ENCODE measurements around the gene VPS41.

Gene VPS41

GRCh38 chr7:38883706-38884105 lies 25.3 kb downstream of the VPS41 start:
- ChIA-PET POLR2A (ENCODE audit: low non-redundant PET) (no interaction called here), CTCF (no interaction called here)
- H3K27ac ChIP-seq: no peak overlapping the region
- no peak for DNase-seq (ENCODE audit: low spot score)
- no peak for TF ChIP-seq CTCF (conservative IDR thresholded peaks at IDR 0.05; ENCODE audit: low read depth)

- POLR2A ChIA-PET (ENCODE audit: low non-redundant PET): no interaction called here
- CTCF ChIA-PET: no interaction called here
- no peak overlapping the region for H3K27ac ChIP-seq
- DNase-seq (ENCODE audit: low spot score): peak; percentile 27
- no peak for TF ChIP-seq CTCF (conservative IDR thresholded peaks at IDR 0.05; ENCODE audit: low read depth)
These were observed 26.9 kb downstream of the VPS41 start for GRCh38 chr7:38881947-38882684.

- ChIA-PET CTCF (interaction anchor here (0.6 kb wide), 2 partner anchors 25 to 1690 kb away, joined by 3 to 4 read pairs; no protein-coding TSS in a partner anchor), POLR2A (ENCODE audit: low non-redundant PET) (no interaction called here)
- no peak overlapping the region for H3K27ac ChIP-seq
- DNase-seq (ENCODE audit: low spot score): no peak
- TF ChIP-seq CTCF (conservative IDR thresholded peaks at IDR 0.05; ENCODE audit: low read depth): no peak
These were observed 28.0 kb downstream of the VPS41 start for GRCh38 chr7:38881015-38881414.

GRCh38 chr7:38880454-38880853 lies 28.5 kb downstream of the VPS41 start:
- TF ChIP-seq CTCF (conservative IDR thresholded peaks at IDR 0.05; ENCODE audit: low read depth): no peak

GRCh38 chr7:38880035-38880434 lies 29.0 kb downstream of the VPS41 start:
- CTCF ChIA-PET: interaction anchor here (0.7 kb wide), 1 partner anchor 593 kb away, joined by 3 read pairs; no protein-coding TSS in a partner anchor
- no peak for TF ChIP-seq CTCF (conservative IDR thresholded peaks at IDR 0.05; ENCODE audit: low read depth)
- DNase-seq (ENCODE audit: low spot score): no peak
- H3K27ac ChIP-seq: no peak overlapping the region
- POLR2A ChIA-PET (ENCODE audit: low non-redundant PET): no interaction called here

More at GRCh38 chr7:38880454-38880853, 28.5 kb downstream of the VPS41 start:
- no peak overlapping the region for H3K27ac ChIP-seq
- POLR2A ChIA-PET (ENCODE audit: low non-redundant PET): no interaction called here
- CTCF ChIA-PET: interaction anchor here (0.6 to 0.7 kb wide), 2 partner anchors 593 to 1690 kb away, joined by 3 read pairs; no protein-coding TSS in a partner anchor
- DNase-seq (ENCODE audit: low spot score): no peak

GRCh38 chr7:38878694-38879457 lies 30.1 kb downstream of the VPS41 start:
- H3K27ac ChIP-seq: no peak overlapping the region
- DNase-seq (ENCODE audit: low spot score): no peak
- no peak for TF ChIP-seq CTCF (conservative IDR thresholded peaks at IDR 0.05; ENCODE audit: low read depth)
- ChIA-PET POLR2A (ENCODE audit: low non-redundant PET) (no interaction called here), CTCF (no interaction called here)

Data from RWPE1 (cell line).